ENCODE results near the gene FAM110C.

Gene FAM110C

GRCh38 chr2:10222-10875 is 36.0 kb downstream of the FAM110C start:
- in situ Hi-C loops (cut with MboI; ENCODE audit: low sequenced_read_pairs, unreplicated experiment): no loop called here
- no peak for DNase-seq (ENCODE audit: low spot score)

More at GRCh38 chr2:10222-10875, 36.0 kb downstream of the FAM110C start:
- TF ChIP-seq CTCF (IDR thresholded peaks at IDR 0.05; ENCODE audit: borderline replicate concordance, control extremely low read depth, extremely low read depth, insufficient read depth, missing control alignments): no peak
